ENCODE data around the gene CCNY.
A peak's percentile ranks its signal among the peaks of the same experiment; 100 is the strongest.

CCNY gene

GRCh38 chr10:35546824-35547225 lies 210.5 kb downstream of the CCNY start:
- no peak for DNase-seq (ENCODE audit: low read depth in 2 of 3, low spot score in 2 of 3)

- no peak for DNase-seq (ENCODE audit: low read depth in 2 of 3, low spot score in 2 of 3)
Observed at GRCh38 chr10:35552650-35553342, 216.5 kb downstream of the CCNY start.

- no peak for DNase-seq (ENCODE audit: low read depth in 2 of 3, low spot score in 2 of 3)
Observed at GRCh38 chr10:35554036-35554435, 217.7 kb downstream of the CCNY start.

DNA sequence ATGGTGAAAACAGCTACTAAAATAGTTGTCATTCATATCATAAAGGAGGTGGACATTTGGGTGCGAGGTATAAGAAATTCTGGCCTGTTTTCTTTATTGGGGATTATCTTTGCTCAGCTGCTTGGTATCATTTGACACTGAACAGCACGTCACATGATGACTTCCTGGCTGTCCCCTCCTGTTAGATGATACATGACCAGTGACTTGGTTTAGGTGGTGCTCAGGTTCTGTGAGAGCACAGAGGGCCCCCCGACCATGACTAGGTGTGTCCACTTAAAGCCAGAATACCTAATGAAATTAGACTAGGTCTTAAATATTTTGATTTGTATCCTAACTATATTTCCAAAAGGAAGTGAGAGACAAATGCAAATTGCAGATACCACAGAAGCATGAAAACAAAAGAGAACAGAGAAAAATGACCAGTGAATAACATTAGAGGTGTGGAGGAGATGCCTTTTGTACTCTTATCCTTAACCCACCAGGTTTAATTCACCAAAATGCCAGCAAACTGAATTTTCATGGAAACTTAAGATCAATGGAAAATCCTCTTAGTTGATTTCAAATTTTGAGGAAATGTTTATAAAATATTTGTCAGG lies 218.2 kb downstream of the CCNY start:
- DNase-seq (ENCODE audit: low read depth in 2 of 3, low spot score in 2 of 3): no peak

GRCh38 chr10:35555962-35556930 lies 219.9 kb downstream of the CCNY start:
- no peak for DNase-seq (ENCODE audit: low read depth in 2 of 3, low spot score in 2 of 3)

- DNase-seq (ENCODE audit: low read depth in 2 of 3, low spot score in 2 of 3): no peak
Observed at GRCh38 chr10:35558276-35558675, 222.0 kb downstream of the CCNY start.

DNA sequence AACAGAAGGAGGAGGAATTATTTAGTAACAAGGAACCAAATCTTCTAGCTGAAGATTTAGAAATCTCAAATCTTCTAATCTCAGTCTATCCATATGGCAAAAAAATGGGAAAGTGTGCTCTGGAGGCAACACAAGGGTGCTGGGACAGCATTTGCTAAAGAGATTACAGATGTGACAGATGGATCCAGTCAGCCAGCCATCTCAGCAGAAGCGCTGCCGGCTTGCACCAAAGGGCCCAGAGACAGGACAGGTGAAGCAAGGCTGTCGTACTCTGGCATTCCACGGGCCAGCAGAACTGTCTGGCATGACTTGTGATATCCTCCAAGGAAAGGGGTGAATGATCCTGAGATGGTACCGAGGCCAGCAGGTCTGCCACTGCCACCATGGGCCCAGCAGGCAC lies 223.1 kb downstream of the CCNY start:
- DNase-seq (ENCODE audit: low read depth in 2 of 3, low spot score in 2 of 3): no peak

- no peak for DNase-seq (ENCODE audit: low read depth in 2 of 3, low spot score in 2 of 3)
Observed at GRCh38 chr10:35561715-35562114, 225.4 kb downstream of the CCNY start.

GRCh38 chr10:35562427-35562826 lies 226.1 kb downstream of the CCNY start:
- no peak for DNase-seq (ENCODE audit: low read depth in 2 of 3, low spot score in 2 of 3)

DNA sequence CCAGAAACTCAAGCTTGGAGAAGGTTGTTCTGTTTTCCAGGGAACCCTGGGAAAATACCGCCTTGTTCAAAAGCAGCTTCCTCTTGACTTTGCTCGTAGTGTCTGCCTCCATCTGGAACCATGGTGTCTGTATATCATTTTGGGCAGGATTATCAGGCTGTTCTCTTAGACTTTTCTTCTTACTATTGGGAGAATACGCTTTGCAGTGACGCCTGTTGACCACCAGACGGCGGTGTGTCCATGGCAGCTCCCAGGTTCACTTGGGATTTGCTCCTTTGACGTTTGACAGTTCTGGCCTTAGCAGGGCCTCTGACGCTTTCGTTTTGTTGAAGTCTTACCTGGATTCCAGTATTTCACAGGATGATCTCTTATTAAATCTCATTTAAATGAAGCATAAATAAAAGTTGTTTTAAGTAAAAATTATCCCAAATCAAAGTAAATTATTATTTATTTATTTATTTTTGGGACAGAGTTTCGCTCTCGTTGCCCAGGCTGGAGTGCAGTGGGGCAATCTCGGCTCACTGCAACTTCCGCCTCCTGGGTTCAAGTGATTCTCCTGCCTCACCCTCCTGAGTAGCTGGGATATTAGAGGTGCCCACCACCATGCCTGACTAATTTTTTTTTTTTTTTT lies 227.1 kb downstream of the CCNY start:
- peak in 2 of 3 experiments; percentile 8 to 9 for DNase-seq (ENCODE audit: low read depth in 2 of 3, low spot score in 2 of 3)

GRCh38 chr10:35564341-35564968 lies 228.1 kb downstream of the CCNY start:
- no peak for DNase-seq (ENCODE audit: low read depth in 2 of 3, low spot score in 2 of 3)

DNA sequence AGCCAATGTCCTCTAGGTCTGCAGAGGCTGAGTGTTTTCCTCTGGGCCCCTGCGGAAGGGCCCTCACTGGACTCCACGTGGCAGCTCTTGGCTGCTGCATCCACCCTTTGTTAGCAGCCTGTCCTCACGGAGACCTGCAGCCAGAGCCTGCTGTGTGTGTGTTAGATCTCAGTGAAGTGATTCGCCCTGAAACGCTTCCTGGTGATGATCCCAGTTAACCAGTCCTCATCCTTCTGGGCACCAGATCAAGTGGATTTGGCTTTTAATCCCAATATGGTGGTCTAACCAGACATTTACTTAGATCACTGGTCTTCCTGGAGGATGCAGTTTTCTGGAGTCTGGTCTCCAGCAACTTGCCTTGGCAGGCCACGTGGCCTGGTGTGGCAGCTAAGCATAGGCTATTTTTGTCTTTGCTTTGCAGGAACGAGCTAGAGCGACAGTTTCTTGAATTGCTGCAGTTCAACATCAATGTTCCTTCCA lies 229.3 kb downstream of the CCNY start:
- DNase-seq (ENCODE audit: low read depth in 2 of 3, low spot score in 2 of 3): no peak

DNA sequence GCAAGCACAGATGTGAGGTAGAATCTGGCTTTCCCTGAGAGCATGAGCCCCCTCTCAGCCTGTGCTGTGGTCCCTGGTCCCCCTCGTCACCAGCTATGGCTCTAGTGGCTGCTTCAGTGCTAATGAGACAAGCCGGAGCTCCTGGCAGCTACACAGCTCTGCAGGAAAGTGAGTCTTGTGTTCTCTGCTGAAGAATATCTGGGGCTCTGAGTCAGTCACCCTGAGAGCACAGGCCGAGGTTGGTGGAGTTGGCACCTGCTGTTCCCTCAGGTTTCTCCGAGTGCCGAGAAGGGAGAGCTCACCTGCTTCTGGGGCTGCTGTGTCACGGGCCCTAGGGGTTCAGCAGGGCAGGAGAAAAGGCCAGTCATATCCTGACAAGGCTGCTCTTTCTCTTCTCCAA lies 231.6 kb downstream of the CCNY start:
- no peak for DNase-seq (ENCODE audit: low read depth in 2 of 3, low spot score in 2 of 3)

- DNase-seq (ENCODE audit: low read depth in 2 of 3, low spot score in 2 of 3): no peak
Observed at GRCh38 chr10:35568483-35569015, 232.2 kb downstream of the CCNY start.

DNA sequence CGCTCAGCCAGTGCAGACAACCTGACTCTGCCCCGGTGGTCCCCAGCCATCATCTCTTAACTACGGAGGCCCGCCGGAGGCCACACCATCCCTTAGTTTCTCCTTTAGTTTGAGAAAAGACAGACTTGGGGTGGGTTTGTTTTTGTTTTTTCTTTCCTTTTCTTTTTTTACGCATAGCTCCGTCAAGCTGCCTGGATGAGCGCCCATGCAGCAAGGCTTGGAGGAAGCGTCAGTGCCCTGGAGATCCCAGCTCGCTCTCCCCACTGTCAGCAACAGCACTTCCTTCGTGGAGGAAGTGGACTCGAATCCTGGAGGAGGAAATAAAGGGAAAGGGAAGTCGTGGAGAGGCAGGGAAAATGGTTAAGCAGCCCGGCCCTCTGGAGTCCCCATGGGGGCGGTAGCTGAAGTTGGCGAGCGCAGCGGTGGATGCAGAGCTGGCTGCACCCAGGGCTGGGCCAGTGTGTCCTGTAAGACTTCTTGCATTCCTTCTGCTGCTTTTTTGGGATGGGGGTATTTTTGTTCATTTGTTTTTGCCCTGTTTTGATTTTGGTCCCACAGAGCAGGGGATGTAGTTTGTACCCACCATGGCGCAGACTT lies 232.9 kb downstream of the CCNY start:
- DNase-seq (ENCODE audit: low read depth in 2 of 3, low spot score in 2 of 3): no peak

DNA sequence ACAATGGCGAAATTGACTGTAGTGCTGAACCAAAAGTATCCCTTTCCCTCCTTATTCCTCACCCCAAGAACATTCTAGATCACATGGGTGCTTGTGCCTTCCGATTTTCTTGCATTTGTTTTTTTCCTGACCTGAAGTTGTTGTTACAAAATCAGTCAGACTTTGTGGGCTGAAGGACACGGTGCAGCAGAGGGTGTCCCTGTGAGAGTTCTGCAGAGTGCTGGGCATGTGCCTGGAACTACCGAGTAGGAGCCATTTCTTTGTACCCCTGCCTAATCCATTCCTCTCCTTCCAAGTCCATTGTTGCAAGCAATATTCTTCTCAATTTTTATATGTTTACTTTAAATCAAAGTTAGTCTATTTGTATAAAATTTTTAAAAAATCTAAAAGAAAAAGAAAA lies 233.5 kb downstream of the CCNY start:
- no peak for DNase-seq (ENCODE audit: low read depth in 2 of 3, low spot score in 2 of 3)

GRCh38 chr10:35570397-35570796 lies 234.1 kb downstream of the CCNY start:
- DNase-seq (ENCODE audit: low read depth in 2 of 3, low spot score in 2 of 3): no peak

GRCh38 chr10:35572583-35572982 lies 236.3 kb downstream of the CCNY start:
- no peak for DNase-seq (ENCODE audit: low read depth in 2 of 3, low spot score in 2 of 3)

GRCh38 chr10:35573796-35574195 lies 237.5 kb downstream of the CCNY start:
- no peak for DNase-seq (ENCODE audit: low read depth in 2 of 3, low spot score in 2 of 3)

GRCh38 chr10:35574924-35575352 lies 238.6 kb downstream of the CCNY start:
- no peak for DNase-seq (ENCODE audit: low read depth in 2 of 3, low spot score in 2 of 3)

All from activated CD8-positive, alpha-beta memory T cell treated with anti-CD3 and anti-CD28 coated beads for 48 hours (primary cell).